Measurements from ENCODE around the gene HSD17B2. TPM values are rescaled to one million over a fixed set of nuclear protein-coding genes. Genes with fewer than 3 reads are reported as not detected.

HSD17B2 gene, protein sequence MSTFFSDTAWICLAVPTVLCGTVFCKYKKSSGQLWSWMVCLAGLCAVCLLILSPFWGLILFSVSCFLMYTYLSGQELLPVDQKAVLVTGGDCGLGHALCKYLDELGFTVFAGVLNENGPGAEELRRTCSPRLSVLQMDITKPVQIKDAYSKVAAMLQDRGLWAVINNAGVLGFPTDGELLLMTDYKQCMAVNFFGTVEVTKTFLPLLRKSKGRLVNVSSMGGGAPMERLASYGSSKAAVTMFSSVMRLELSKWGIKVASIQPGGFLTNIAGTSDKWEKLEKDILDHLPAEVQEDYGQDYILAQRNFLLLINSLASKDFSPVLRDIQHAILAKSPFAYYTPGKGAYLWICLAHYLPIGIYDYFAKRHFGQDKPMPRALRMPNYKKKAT
- 0.29 and 0.72 TPM in 2 replicates for total RNA-seq

- H3K4me3 ChIP-seq (ENCODE audit: low read depth, low read length), result peak within 1 kb of the TSS; percentile 39
- TF ChIP-seq CTCF (conservative IDR thresholded peaks at IDR 0.05; ENCODE audit: low read depth, low read length), result no peak
- DNase-seq (ENCODE audit: low read depth), result peak; percentile 81
Observed at GRCh38 chr16:82034981-82035612, at the start of gene HSD17B2. HSD17B2 (plus strand) TSS chr16:82035253; CDS start chr16:82035425, 172 bp downstream.

GRCh38 chr16:81987121-81987520, 47.9 kb upstream of the HSD17B2 start:
- H3K4me3 ChIP-seq (ENCODE audit: low read depth, low read length), result no peak overlapping the region
- no peak for DNase-seq (ENCODE audit: low read depth)
- TF ChIP-seq CTCF (conservative IDR thresholded peaks at IDR 0.05; ENCODE audit: low read depth, low read length), result no peak

DNA sequence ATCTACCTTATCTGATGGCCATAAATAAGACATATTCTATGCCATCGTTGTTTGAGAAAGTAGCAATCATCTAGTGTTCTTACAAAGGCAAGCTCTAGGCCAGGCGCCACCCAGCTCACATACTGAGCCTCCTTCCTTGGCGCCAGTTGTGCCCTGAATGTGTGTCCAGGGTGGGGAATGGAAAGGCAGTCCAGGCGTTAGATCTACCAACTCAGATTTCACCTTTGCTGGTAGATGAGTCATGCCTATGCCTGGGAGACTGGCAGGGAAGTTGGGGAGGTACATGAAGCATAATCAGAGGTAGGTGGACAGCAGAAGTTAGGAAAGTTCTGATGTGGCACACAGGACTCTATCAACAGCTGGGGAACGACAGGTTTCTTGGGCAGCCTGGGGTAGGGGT, 47.3 kb upstream of the HSD17B2 start:
- TF ChIP-seq CTCF (conservative IDR thresholded peaks at IDR 0.05; ENCODE audit: low read depth, low read length), result no peak
- no peak overlapping the region for H3K4me3 ChIP-seq (ENCODE audit: low read depth, low read length)
- DNase-seq (ENCODE audit: low read depth), result no peak

DNA sequence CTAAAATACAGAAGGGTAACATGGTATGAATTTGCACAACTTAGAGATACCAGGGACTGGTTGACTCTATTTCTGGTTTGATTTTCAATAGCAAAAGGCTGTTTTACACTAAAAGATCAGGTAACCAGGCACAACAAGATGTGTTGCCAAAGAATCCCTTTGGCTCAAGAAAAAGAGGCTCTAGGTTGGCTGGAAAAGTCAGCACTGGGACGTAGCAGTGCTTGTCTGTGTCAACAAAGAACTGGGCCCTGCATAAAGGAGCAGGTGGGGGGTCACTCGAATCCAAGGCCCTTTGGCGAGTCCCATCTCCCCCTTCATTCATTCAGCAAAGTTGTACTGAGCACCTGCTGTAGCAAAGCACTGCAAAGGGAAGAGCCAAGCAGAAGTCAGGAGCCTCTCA, 42.2 kb upstream of the HSD17B2 start:
- no peak for TF ChIP-seq CTCF (conservative IDR thresholded peaks at IDR 0.05; ENCODE audit: low read depth, low read length)
- no peak overlapping the region for H3K4me3 ChIP-seq (ENCODE audit: low read depth, low read length)
- DNase-seq (ENCODE audit: low read depth), result no peak

GRCh38 chr16:81994485-81994884, 40.6 kb upstream of the HSD17B2 start:
- H3K4me3 ChIP-seq (ENCODE audit: low read depth, low read length), result no peak overlapping the region
- TF ChIP-seq CTCF (conservative IDR thresholded peaks at IDR 0.05; ENCODE audit: low read depth, low read length), result peak; percentile 32
- DNase-seq (ENCODE audit: low read depth), result no peak

DNA sequence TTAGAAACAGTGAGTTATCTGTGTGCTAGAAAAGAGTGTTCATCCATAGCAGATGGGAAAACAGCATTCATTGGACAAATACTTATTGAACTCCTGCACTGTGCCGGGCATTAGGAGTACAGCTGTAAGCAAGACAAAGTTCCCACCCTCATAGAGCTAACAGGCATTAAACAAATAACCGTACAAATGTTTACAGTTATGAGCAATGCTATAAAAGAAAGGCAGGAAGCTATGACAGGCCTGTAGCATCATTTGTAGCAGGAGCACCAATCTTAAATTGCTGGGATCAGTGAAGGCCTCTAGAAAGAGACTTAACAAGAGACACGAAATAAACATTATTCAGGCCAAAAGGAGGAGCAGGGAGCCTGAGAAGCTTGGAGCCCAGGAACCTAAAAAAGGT, 39.4 kb upstream of the HSD17B2 start:
- TF ChIP-seq CTCF (conservative IDR thresholded peaks at IDR 0.05; ENCODE audit: low read depth, low read length), result no peak
- no peak for DNase-seq (ENCODE audit: low read depth)
- H3K4me3 ChIP-seq (ENCODE audit: low read depth, low read length), result no peak overlapping the region
